Trophoblast cell (in vitro differentiated cells and primary cell): ENCODE measurements around the gene ERVFRD-1.
A peak's percentile ranks its signal among the peaks of the same experiment; 100 is the strongest.

ENCODE experiments used
- DNase-seq, 2 donors: peaks; one replicate each; pipeline ENCODE4 v3.0.0-alpha.2; 2016
- H2AFZ ChIP-seq: 2 replicates; pipeline ENCODE4 v1.6.1; 2013; ENCODE audit warnings: low read length, moderate library complexity, mild to moderate bottlenecking; ENCODE audit not compliant: insufficient read depth, poor library complexity
- H2AK5ac ChIP-seq: 2 replicates; pipeline ENCODE4 v1.6.1; 2013; ENCODE audit warnings: mild to moderate bottlenecking, low read length
- H2BK120ac ChIP-seq: 2 replicates; pipeline ENCODE4 v1.6.1; 2013; ENCODE audit warnings: low read length, mild to moderate bottlenecking, moderate library complexity; ENCODE audit not compliant: insufficient read depth, poor library complexity
- H2BK12ac ChIP-seq: 2 replicates; pipeline ENCODE4 v1.6.1; 2013; ENCODE audit warnings: mild to moderate bottlenecking, low read length, moderate library complexity
- H2BK5ac ChIP-seq: 2 replicates; pipeline ENCODE4 v1.6.1; 2013; ENCODE audit warnings: low read length, low read depth, moderate library complexity, mild to moderate bottlenecking; ENCODE audit not compliant: poor library complexity
- H3K14ac ChIP-seq: 2 replicates; pipeline ENCODE4 v1.6.1; 2013; ENCODE audit warnings: mild to moderate bottlenecking, low read length
- H3K18ac ChIP-seq: 2 replicates; pipeline ENCODE4 v1.6.1; 2013; ENCODE audit warnings: mild to moderate bottlenecking, low read length
- H3K23ac ChIP-seq: 2 replicates; pipeline ENCODE4 v1.6.1; 2013; ENCODE audit warnings: low read length
- H3K27ac ChIP-seq: 2 replicates; pipeline ENCODE4 v1.5.1; 2013; ENCODE audit warnings: low read depth, mild to moderate bottlenecking, inconsistent platforms, low read length, moderate library complexity
- H3K27me3 ChIP-seq: 2 replicates; pipeline ENCODE4 v1.6.1; 2013; ENCODE audit warnings: inconsistent platforms, mild to moderate bottlenecking, low read length, moderate library complexity; ENCODE audit not compliant: insufficient read depth
- H3K36me3 ChIP-seq, 2 experiments: 1 replicate in 1 of 2; 2 replicates in 1 of 2; pipeline ENCODE4 v1.6.1; 2013; ENCODE audit warnings: low read length in 2 of 2, mild to moderate bottlenecking in 2 of 2, moderate library complexity in 1 of 2; ENCODE audit not compliant: insufficient read depth in 2 of 2, control insufficient read depth in 1 of 2
- H3K4ac ChIP-seq: 2 replicates; pipeline ENCODE4 v1.6.1; 2013; ENCODE audit warnings: low read depth, mild to moderate bottlenecking, low read length, moderate library complexity
- H3K4me1 ChIP-seq, 2 experiments: 1 replicate in 1 of 2; 2 replicates in 1 of 2; pipeline ENCODE4 v1.6.1; 2013; ENCODE audit warnings: low read length in 2 of 2, mild to moderate bottlenecking in 2 of 2, moderate library complexity in 1 of 2; ENCODE audit not compliant: insufficient read depth in 2 of 2, control insufficient read depth in 1 of 2
- H3K4me2 ChIP-seq: 2 replicates; pipeline ENCODE4 v1.6.1; 2013; ENCODE audit warnings: inconsistent platforms, mild to moderate bottlenecking, low read length, moderate library complexity
- H3K4me3 ChIP-seq: 2 replicates; pipeline ENCODE4 v1.5.1; 2013; ENCODE audit warnings: mild to moderate bottlenecking, low read depth, low read length, inconsistent platforms
- H3K79me1 ChIP-seq: one replicate; pipeline ENCODE4 v1.6.1; 2013; ENCODE audit warnings: low read length
- H3K79me2 ChIP-seq: 2 replicates; pipeline ENCODE4 v1.6.1; 2013; ENCODE audit warnings: low read length, mild to moderate bottlenecking; ENCODE audit not compliant: control insufficient read depth, insufficient read depth, poor library complexity
- H3K9ac ChIP-seq: 2 replicates; pipeline ENCODE4 v1.6.1; 2013; ENCODE audit warnings: mild to moderate bottlenecking, low read length
- H3K9me3 ChIP-seq: 2 replicates; pipeline ENCODE4 v1.6.1; 2013; ENCODE audit warnings: low read depth, mild to moderate bottlenecking, control low read depth, inconsistent platforms, low read length; ENCODE audit not compliant: insufficient read depth
- H4K12ac ChIP-seq: 2 replicates; pipeline ENCODE4 v1.6.1; 2013; ENCODE audit warnings: low read depth, mild to moderate bottlenecking, low read length, moderate library complexity
- H4K8ac ChIP-seq: 2 replicates; pipeline ENCODE4 v1.6.1; 2013; ENCODE audit warnings: low read depth, mild to moderate bottlenecking, low read length, moderate library complexity
- H4K91ac ChIP-seq: one replicate; pipeline ENCODE4 v1.6.1; 2013; ENCODE audit warnings: low read depth, mild to moderate bottlenecking, low read length, moderate library complexity
- WGBS: extraction: QIAGEN DNeasy Blood & Tissue Kit; methylation state at CpG from one replicate; pipeline ENCODE4 v1.1.7; 2013; ENCODE audit warnings: missing lambda C conversion rate; ENCODE audit not compliant: insufficient read length, insufficient coverage; ENCODE audit errors: extremely low coverage; 5-methylcytosine and 5-hydroxymethylcytosine counted together

Gene ERVFRD-1

GRCh38 chr6:11152581-11152980 lies 41.1 kb upstream of the ERVFRD-1 start:
- Histone ChIP-seq H3K27ac (no peak overlapping the region), H3K14ac (no peak overlapping the region), H3K4me1 (no peaks in the 10 kb centered on the region), H3K4ac (no peak overlapping the region), H3K4me2 (no peak overlapping the region), H2AK5ac (no peak overlapping the region), H3K23ac (no peak overlapping the region), H3K36me3 (no peaks in the 10 kb centered on the region), H4K12ac (no peak overlapping the region), H3K79me1 (peaks cover 2% of the 10 kb centered on the region), H2BK12ac (no peak overlapping the region), H3K4me3 (no peak overlapping the region), H3K18ac (no peak overlapping the region), H2BK120ac (no peak overlapping the region), H3K9me3 (no peaks in the 10 kb centered on the region), H3K9ac (no peak overlapping the region), H3K27me3 (no peaks in the 10 kb centered on the region), H4K91ac (no peak overlapping the region), H2BK5ac (no peak overlapping the region), H2AFZ (no peak overlapping the region), H4K8ac (no peak overlapping the region), H3K79me2 (no peaks in the 10 kb centered on the region)
- no peak for DNase-seq

DNA sequence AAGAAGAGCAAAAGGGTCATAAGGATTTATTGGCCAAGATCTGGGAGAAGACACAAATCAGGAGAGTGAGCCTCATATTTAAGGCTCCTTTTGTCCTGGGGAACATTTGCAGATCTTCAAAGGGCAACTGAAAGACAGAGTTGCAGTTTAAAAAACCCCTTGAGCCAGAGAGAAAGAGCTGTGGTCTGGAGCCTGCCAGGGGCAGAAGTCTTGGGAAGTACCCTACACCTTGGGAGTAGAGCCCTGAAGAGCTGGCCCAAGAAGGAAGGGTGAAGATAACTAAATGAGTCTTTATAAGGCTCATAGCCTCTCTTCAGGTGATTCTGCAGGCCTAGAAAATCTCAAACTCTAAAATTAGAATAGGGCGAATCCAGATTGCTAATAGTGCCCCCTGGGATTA lies 40.0 kb upstream of the ERVFRD-1 start:
- Histone ChIP-seq H3K9ac (no peak overlapping the region), H3K79me1 (peaks cover 2% of the 10 kb centered on the region), H3K27me3 (no peaks in the 10 kb centered on the region), H2BK5ac (no peak overlapping the region), H3K4ac (no peak overlapping the region), H3K4me1 (no peaks in the 10 kb centered on the region), H3K14ac (no peak overlapping the region), H2AK5ac (no peak overlapping the region), H4K8ac (no peak overlapping the region), H3K4me2 (no peak overlapping the region), H3K23ac (no peak overlapping the region), H2AFZ (no peak overlapping the region), H4K12ac (no peak overlapping the region), H3K9me3 (no peaks in the 10 kb centered on the region), H3K36me3 (no peaks in the 10 kb centered on the region), H3K27ac (no peak overlapping the region), H2BK120ac (no peak overlapping the region), H3K4me3 (no peak overlapping the region), H3K18ac (no peak overlapping the region), H2BK12ac (no peak overlapping the region), H3K79me2 (no peaks in the 10 kb centered on the region), H4K91ac (no peak overlapping the region)
- WGBS, result no CpG with 5 or more reads among the region's 1 CpG
- no peak for DNase-seq

- Histone ChIP-seq H3K79me1 (peaks cover 7% of the 10 kb centered on the region), H3K27ac (no peak overlapping the region)
- WGBS, result no CpG with 5 or more reads among the region's 3 CpGs
Observed at GRCh38 chr6:11149551-11149950, 38.0 kb upstream of the ERVFRD-1 start.

DNA sequence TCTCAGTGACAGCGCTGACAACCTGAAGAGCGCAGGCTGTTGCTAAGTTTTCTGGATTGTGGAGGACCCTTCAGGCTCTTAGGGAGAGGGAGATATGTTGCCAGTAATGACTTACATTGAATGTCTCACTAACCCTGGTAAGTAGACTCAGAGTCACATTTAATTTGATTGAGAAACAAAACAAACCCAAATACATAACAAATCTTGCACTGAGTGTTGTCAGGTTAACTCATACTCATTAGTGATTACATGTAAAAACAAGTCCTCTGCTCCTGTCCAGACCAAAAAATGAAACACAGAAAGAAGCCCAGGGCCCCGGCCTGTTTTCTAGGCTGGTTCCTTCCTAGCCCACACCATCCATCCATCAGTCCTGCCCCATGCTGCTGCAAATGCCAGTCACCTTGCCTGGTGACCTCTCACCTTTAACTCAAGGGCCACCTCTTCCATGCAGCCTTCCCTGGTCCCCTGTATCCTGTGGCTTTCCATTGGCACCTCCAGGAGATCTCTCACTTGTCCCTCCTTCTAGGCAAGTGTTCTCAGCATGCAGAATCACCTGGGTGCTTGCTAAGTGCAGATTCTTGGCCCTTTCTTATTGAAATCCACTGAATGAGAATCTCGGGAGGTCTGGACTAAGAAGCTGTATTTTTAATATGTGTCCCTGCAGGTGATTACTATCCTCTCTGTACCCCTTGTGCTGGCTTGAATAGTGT lies 34.7 kb upstream of the ERVFRD-1 start:
- no CpG with 5 or more reads among the region's 4 CpGs for WGBS
- Histone ChIP-seq H3K79me2 (no peaks in the 10 kb centered on the region), H4K12ac (no peak overlapping the region), H4K8ac (no peak overlapping the region), H3K27ac (no peak overlapping the region), H4K91ac (peak overlapping the region; percentile 75), H3K18ac (peak overlapping the region; percentile 68), H3K27me3 (no peaks in the 10 kb centered on the region), H3K36me3 (no peaks in the 10 kb centered on the region), H2BK12ac (peak overlapping the region; percentile 33), H2BK120ac (peak overlapping the region; percentile 8), H3K4me3 (no peak overlapping the region), H3K4me1 (peaks cover 5% of the 10 kb centered on the region in 2 experiments), H3K4me2 (no peak overlapping the region), H3K79me1 (peaks cover 14% of the 10 kb centered on the region), H3K23ac (no peak overlapping the region), H3K9ac (no peak overlapping the region), H3K4ac (no peak overlapping the region), H2AK5ac (peak overlapping the region; percentile 55), H3K9me3 (no peaks in the 10 kb centered on the region), H2BK5ac (no peak overlapping the region), H3K14ac (peak overlapping the region; percentile 26), H2AFZ (peak overlapping the region; percentile 5)
- no peak for DNase-seq

More at GRCh38 chr6:11149551-11149950, 38.0 kb upstream of the ERVFRD-1 start:
- H3K4me3 ChIP-seq, result no peak overlapping the region
- H3K36me3 ChIP-seq, result no peaks in the 10 kb centered on the region
- no peak overlapping the region for H2BK5ac ChIP-seq
- H3K18ac ChIP-seq, result no peak overlapping the region
- no peak overlapping the region for H3K9ac ChIP-seq
- H3K9me3 ChIP-seq, result no peaks in the 10 kb centered on the region
- H2BK12ac ChIP-seq, result peak overlapping the region; percentile 56
- no peak overlapping the region for H2AFZ ChIP-seq
- H3K23ac ChIP-seq, result no peak overlapping the region
- H3K4ac ChIP-seq, result no peak overlapping the region
- no peak overlapping the region for H3K14ac ChIP-seq
- peak overlapping the region; percentile 83 for H2AK5ac ChIP-seq
- no peaks in the 10 kb centered on the region for H3K27me3 ChIP-seq
- H2BK120ac ChIP-seq, result no peak overlapping the region
- no peak overlapping the region for H4K8ac ChIP-seq
- no peak for DNase-seq
- peak overlapping the region; percentile 37 for H4K91ac ChIP-seq
- no peak overlapping the region for H3K4me2 ChIP-seq
- no peaks in the 10 kb centered on the region for H3K79me2 ChIP-seq
- H4K12ac ChIP-seq, result no peak overlapping the region
- H3K4me1 ChIP-seq, result no peaks in the 10 kb centered on the region
